SK-N-DZ (cell line): ENCODE measurements around the gene OSGEP. TPM values are rescaled to one million over a fixed set of nuclear protein-coding genes. Genes with fewer than 3 reads are reported as not detected.

ENCODE experiments used
- DNase-seq: peaks from one replicate; pipeline ENCODE4 v3.0.0-alpha.2; 2015; ENCODE audit warnings: low spot score
- polyA plus RNA-seq, 2 experiments: library from polyadenylated mRNA; depleted of rRNA; stranded (reverse); fragments of >200 nt; gene quantifications; 2 replicates each; pipeline ENCODE4 v1.2.3, GENCODE V29; 2014

Gene OSGEP
- 64.1 and 70.6 TPM in 2 replicates for polyA plus RNA-seq (2014; cell fraction: cytosol; rRNA removed)
- polyA plus RNA-seq (2014; cell fraction: nucleus; rRNA removed), result 217 and 251 TPM in 2 replicates

DNA sequence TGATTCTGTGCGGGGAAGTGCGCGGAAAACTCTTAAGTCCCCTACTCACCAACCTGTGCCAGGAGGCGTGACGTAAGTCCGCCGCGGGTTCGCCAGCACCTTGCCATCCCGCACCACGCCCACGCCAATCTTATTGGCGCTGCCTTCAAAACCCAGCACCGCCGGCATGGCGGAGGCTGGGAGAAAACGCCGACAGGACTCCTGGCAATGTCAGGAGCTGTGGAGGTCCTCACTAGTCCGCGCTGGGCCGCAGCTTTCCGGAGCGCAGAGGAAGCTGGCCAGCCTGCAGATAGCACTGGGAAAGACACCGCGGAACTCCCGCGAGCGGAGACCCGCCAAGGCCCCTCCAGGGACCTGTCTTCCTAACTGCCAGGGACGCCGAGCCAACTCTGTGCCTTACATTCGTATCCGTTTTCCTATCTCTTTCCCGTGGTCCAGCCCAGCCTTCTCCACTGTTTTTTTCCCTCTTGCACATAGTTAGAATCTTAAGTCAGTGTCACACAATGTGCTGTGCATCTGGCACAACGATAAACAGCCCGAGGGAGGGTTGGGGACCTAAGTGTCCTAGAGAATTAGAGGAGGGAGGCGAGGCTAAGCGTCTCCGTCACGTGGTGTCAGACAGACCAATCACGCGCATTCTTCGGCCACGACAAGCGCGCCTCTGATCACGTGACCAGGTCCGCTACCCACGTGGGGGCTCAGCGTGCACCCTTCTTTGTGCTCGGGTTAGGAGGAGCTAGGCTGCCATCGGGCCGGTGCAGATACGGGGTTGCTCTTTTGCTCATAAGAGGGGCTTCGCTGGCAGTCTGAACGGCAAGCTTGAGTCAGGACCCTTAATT lies at the start of gene OSGEP, which contains the start of gene APEX1:
OSGEP (minus strand) TSS at position 297 of the 839 bp plus-strand sequence; CDS start at position 168, 129 bp downstream.
APEX1 (plus strand) TSS at position 711 of the 839 bp plus-strand sequence. CDS start 420 bp downstream, outside the sequence.
- peak; percentile 99 for DNase-seq

DNA sequence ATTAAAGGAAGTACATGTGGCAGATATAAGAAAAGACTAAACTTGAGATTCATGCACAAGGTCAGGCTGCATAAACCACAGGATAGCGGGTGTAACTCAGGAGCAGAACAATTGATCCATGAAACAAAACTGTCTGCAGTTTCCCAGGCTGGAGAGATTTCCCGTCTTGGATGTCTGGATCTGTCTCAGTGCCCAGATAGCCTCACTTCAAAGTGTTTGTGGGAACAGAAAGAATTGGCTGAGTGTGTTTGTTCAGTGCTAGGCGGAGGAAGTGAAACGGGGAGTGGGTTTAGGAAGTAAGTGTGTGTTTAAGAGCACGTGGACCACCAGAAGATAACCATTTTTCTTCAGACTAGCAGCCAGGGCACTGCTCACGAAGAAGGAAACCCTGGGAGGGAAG lies 49.3 kb upstream of the OSGEP start:
- no peak for DNase-seq

GRCh38 chr14:20501346-20501745 lies 46.7 kb upstream of the OSGEP start:
- DNase-seq, result no peak

GRCh38 chr14:20499881-20500280 lies 45.3 kb upstream of the OSGEP start:
- no peak for DNase-seq

DNA sequence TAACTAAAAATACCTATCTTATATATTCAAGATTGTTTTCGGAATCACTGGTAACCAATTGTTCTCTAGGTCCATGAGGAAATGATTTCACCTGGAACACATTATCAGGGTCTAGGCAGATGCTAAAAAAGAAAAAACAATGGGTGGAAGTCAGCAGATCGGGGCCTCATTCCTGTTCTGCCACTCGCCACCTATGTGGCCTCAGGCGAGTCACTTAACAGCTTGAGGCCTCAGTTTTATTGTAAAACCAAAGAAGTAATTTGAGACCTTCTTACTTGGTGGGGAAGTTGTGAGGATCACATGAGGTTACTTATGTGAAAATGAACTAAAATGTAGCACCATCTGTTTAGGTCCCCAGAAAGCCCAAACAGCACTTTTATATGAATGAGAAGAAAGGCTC lies 44.5 kb upstream of the OSGEP start:
- DNase-seq, result no peak

DNA sequence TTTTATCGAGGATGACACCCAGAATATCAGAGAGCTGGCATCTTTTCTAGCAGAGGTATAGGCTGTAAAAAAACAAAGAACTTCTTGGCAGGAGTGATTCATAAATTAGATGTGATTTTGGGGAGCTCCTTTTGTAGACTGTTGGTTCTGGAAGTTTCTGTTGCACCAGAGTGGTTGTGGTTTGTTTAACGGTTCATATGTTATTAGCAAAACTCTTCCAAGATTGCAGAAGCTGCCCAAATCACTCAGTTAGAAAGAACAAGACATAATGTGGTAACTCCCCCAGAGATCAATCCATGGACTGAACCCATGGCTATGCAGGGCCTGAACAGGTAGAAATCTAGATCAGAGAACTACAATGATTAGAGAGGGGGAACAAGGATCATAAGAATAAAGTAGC lies 44.0 kb upstream of the OSGEP start:
- no peak for DNase-seq

DNA sequence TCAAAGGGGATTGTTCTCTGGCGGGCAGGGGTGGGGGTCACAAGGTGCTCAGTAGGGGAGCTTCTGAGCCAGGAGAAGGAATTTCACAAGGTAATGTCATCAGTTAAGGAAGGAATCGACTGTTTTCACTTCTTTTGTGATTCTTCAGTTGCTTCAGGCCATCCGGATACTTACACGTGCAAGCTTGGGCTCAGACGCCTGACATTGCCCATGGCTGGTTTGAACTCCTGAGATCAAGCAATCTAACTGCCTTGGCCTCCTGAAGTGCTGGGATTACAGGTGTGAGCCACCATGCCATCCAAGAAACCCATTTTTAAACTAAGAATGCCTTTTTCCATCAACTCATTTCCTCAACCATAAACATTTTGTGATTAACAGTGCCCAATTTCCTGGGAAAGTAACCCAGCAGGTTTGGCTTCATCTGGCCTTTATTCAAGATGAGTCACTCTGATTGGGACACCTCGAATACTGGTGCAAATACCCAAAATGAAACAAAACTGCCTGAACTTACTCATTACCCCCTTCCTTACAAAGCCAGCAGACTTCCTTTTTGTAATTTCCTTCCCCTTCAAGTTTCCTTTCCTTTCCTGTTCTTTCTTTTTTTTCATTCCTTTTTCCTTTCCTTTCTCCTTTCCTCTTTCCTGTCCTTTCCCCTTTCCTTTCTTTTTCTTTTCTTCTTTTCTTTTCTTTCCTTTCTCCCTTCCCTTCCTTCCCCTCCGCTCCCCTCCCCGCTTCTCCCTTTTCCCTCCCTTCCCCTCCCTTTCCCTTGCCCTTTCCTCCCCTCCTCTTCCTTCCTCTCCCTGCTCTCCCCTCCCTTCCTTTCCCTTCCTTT lies 40.5 kb upstream of the OSGEP start:
- no peak for DNase-seq

DNA sequence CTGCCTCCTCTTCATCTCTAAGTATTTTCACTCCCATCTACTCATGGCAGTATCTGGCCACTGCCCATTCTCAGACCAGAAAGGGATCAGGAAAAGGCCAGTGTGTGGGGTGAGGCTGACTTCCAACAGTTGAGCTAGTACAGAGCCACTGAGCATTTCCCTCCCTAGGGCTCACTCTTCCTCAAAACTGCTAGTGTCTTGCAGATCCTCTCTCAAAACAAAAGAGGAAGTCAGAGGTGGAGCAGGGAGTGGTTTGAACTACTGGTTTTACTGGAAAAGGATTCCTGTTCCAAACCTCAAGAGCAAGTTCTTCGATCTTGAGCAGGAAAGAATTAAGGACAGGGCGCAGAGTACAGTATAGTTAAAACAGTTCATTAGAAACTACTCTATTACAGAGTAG lies 39.0 kb upstream of the OSGEP start:
- no peak for DNase-seq

DNA sequence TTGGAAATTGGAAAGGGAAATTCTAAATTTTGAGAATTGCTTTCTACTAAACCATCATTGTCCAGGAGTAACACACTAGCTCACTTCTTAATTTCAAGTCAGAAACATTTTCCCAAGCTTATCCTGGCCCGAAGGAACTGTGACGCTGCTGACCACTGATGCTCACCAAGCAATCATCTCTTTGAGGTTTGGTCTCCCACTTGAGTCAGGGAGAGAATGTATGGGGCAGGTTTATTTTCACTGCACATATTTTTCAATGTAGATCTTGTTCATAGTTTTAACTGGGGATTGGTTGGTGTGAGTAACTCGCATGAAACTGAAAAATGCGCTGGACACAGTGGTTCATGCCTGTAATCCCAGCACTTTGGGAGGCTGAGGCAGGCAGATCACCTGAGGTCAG lies 37.9 kb upstream of the OSGEP start:
- DNase-seq, result no peak

- DNase-seq, result no peak
Measured at GRCh38 chr14:20490563-20490962, 36.0 kb upstream of the OSGEP start.

- DNase-seq, result no peak
Measured at GRCh38 chr14:20489093-20489994, 34.7 kb upstream of the OSGEP start.

- no peak for DNase-seq
Measured at GRCh38 chr14:20487396-20487725, 32.7 kb upstream of the OSGEP start.

DNA sequence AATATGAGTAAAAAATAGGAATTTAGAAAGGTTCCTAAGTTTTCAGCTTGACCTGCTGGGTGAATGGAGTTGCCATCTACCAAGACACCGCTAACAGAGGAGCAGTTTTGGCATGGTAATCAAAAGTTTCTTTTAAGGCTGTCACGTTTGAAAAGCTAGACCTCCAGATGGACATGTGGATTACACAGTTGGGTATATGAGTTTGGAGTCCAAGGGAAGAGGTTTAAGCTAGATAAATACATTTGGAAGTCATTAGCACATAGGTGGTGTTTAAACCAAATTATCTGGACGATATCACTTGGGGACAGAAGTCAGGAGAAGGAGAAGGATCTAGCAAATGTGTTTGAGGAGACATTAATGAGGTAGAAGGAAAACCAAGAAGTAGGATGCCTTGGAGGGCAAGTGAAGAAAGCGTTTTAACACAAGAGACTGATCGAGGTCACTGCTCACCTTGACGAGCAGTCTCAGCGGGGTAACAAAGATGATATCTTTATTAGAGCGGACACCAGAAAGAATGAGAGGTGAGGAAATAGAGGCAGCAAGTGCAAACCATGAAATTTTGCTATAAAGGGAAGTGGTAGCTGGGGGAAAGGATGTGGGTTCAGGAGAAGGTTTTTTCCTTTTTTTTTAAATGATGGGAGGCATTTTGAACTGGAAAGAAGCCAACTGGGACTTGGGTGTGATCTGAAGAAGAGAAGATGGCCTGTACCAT lies 32.2 kb upstream of the OSGEP start:
- no peak for DNase-seq

- no peak for DNase-seq
Measured at GRCh38 chr14:20485900-20486299, 31.3 kb upstream of the OSGEP start.

- no peak for DNase-seq
Measured at GRCh38 chr14:20482382-20482781, 27.8 kb upstream of the OSGEP start.

DNA sequence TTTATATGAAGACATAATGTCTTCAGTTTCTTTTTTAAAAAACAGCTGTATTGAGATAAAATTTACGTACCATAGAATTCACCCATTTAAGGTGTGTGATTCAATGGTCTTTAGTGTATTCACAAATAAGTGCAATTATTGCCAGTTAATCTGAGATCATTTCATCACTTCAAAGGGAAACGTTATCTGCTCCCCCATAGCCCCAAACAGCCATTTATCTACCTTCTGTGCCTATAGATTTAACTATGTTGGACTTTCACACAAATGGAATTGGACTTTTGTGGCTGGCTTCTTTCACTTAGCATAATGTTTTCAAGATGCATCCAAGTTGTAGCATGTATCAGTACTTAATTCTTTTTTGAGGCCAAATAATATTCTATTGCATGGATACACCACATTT lies 24.3 kb upstream of the OSGEP start:
- DNase-seq, result no peak

DNA sequence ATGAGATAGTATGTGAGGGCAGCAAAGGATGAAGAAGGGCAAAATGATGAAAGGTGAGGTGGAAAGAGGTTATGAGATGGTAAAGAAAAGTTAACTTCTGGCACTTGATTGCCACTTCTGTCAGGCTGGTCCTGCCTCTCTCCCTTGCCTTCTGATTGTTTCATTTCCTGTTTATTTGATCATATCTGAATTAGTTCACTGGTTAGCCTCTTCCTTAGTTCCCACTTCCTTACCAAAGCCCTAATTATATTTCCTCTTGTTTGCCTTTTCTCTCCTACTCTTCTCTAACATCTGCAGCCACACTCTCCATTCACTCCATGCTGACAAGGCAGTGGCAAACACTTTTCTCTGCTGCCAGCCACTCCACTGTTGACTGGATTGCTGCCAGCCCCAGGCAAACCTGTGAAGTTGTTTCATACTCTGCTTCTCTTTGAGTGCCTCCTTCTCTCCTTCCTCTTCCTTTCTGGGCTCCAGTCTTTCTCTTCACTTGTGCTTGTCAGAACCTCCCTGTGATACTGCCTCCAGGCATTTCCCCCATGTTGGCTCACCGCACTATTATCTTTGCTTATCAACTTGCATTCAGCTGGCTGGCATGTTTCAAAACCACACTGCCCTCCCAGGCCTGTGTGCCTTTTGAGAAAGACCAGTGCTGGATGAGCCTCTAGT lies 22.7 kb upstream of the OSGEP start:
- no peak for DNase-seq

DNA sequence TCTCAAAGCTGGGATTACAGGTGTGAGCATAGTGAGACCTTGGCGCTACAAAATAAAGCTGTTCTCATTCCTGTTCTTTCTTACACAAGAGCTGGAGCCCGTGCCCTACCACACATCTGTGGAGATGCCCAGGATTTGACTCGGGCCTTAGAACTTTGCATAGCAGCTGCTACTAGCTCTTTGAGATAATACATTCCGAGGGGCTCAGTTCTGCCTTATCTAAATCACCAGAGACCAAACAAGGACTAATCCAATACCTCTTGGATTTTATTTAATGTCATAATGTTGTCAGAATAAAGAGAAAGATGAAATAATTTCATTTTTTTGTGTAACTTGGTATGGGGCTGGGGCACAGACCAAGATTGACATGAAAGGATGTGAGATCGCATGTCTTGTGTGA lies 22.2 kb upstream of the OSGEP start:
- DNase-seq, result no peak

DNA sequence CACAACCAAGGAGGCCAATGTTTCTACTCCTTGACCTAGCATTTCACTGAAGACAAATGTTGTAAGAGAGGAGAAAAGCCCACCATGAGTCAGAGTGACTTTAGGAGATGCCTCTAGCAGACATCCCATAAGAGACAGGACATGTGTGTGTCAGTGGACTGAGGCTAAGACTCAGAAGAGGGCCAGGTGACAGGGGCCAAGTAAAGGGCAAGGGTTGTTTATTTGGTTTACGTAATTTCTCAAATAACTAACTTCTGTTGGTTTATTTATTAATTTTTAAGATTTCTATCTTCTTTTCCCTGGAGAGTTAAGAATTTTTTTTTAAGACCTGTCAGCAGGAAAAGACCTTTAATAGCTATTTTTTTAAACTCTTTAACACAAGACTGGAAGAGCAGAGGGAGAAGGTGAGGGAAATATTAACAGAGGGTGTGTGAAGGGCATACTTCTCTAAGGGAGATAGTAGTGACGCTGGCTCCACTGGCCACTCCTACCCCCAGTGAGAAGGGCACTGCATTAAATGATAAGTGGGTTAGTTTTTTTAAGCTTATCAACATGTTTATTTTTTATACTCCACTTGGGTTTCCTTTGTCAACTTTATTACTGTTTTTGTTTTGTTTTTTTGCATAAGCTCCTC lies 18.0 kb upstream of the OSGEP start:
- DNase-seq, result no peak

- peak; percentile 12 for DNase-seq
Measured at GRCh38 chr14:20470603-20470901, 15.9 kb upstream of the OSGEP start.
